SJSA1 (cell line): ENCODE results near the gene PAFAH1B2. TPM values are rescaled to one million over a fixed set of nuclear protein-coding genes. Genes with fewer than 3 reads are reported as not detected.

Source experiments
- DNase-seq, 2 experiments: peaks; one replicate each; pipeline ENCODE4 v3.0.0-alpha.2; 2015 to 2020; ENCODE audit warnings: low spot score in 2 of 2, low read depth in 1 of 2
- H3K27ac ChIP-seq: fragments of 250-450 bp; sonication (Bioruptor Pico); 2 replicates; pipeline ENCODE4 v1.5.1; 2020; ENCODE audit warnings: mild to moderate bottlenecking, moderate library complexity
- H3K27me3 ChIP-seq: fragments of 250-450 bp; sonication (Bioruptor Pico); replicated peaks from 2 replicates; pipeline ENCODE4 v1.5.1; 2020; ENCODE audit warnings: mild to moderate bottlenecking, moderate library complexity
- H3K36me3 ChIP-seq: fragments of 250-450 bp; sonication (Bioruptor Pico); 2 replicates; pipeline ENCODE4 v1.5.1; 2020; ENCODE audit warnings: mild to moderate bottlenecking
- H3K4me1 ChIP-seq: fragments of 250-450 bp; sonication (Bioruptor Pico); replicated peaks from 2 replicates; pipeline ENCODE4 v1.6.1; 2021; ENCODE audit warnings: mild to moderate bottlenecking
- H3K4me3 ChIP-seq: fragments of 250-450 bp; sonication (Bioruptor Pico); 2 replicates; pipeline ENCODE4 v1.5.1; 2020; ENCODE audit warnings: mild to moderate bottlenecking
- H3K9me3 ChIP-seq: fragments of 250-450 bp; sonication (Bioruptor Pico); replicated peaks from 2 replicates; pipeline ENCODE4 v1.5.1; 2020; ENCODE audit warnings: mild to moderate bottlenecking
- total RNA-seq: library from RNA; depleted of rRNA; stranded (reverse); fragments of >200 nt; shearing (Covaris generic); gene quantifications from 2 replicates; pipeline ENCODE4 v1.2.3, GENCODE V29; 2014

The PAFAH1B2 gene
- total RNA-seq, 1 experiment from 2014 or later, result 79.8 TPM

- H3K27me3 ChIP-seq, result no peaks in the 10 kb centered on the region
- no peaks in the 10 kb centered on the region for H3K36me3 ChIP-seq
- H3K4me1 ChIP-seq, result peaks cover 5% of the 10 kb centered on the region
- H3K27ac ChIP-seq, result no peak overlapping the region
- no peaks in the 10 kb centered on the region for H3K9me3 ChIP-seq
- H3K4me3 ChIP-seq, result no peak overlapping the region
- DNase-seq, result no peak
These were observed 49.3 kb downstream of the PAFAH1B2 start for GRCh38 chr11:117193130-117194020.

GRCh38 chr11:117194267-117194666 is 50.2 kb downstream of the PAFAH1B2 start:
- no peak overlapping the region for H3K4me3 ChIP-seq
- H3K27me3 ChIP-seq, result no peaks in the 10 kb centered on the region
- DNase-seq, result no peak
- peaks cover 11% of the 10 kb centered on the region for H3K4me1 ChIP-seq
- no peaks in the 10 kb centered on the region for H3K9me3 ChIP-seq
- H3K27ac ChIP-seq, result no peak overlapping the region
- H3K36me3 ChIP-seq, result no peaks in the 10 kb centered on the region

- Histone ChIP-seq H3K9me3 (no peaks in the 10 kb centered on the region), H3K36me3 (0 out of 2 replicates have a peak, but pooled peaks cover 2% of the 10 kb centered on the region), H3K27ac (no peak overlapping the region), H3K4me3 (no peak overlapping the region), H3K4me1 (peaks cover 20% of the 10 kb centered on the region), H3K27me3 (no peaks in the 10 kb centered on the region)
- no peak for DNase-seq
These were observed 51.2 kb downstream of the PAFAH1B2 start for GRCh38 chr11:117195258-117195657.

- Histone ChIP-seq H3K4me1 (peaks cover 24% of the 10 kb centered on the region), H3K4me3 (no peak overlapping the region), H3K9me3 (no peaks in the 10 kb centered on the region), H3K27ac (no peak overlapping the region), H3K27me3 (no peaks in the 10 kb centered on the region), H3K36me3 (0 out of 2 replicates have a peak, but pooled peaks cover 2% of the 10 kb centered on the region)
- no peak for DNase-seq
These were observed 51.7 kb downstream of the PAFAH1B2 start for GRCh38 chr11:117195761-117196160.

DNA sequence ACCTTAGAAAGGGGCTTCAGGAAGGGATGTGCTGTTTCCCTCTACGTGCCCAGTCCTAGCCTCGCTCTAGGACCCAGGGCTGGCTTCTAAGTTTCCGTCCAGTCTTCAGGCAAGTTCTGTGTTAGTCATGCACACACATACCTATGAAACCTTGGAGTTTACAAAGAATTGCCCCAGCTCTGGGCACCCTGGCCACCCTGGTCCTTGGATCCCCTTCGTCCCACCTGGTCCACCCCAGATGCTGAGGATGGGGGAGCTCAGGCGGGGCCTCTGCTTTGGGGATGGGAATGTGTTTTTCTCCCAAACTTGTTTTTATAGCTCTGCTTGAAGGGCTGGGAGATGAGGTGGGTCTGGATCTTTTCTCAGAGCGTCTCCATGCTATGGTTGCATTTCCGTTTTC is 52.9 kb downstream of the PAFAH1B2 start:
- Histone ChIP-seq H3K27ac (no peak overlapping the region), H3K36me3 (0 out of 2 replicates have a peak, but pooled peaks cover 2% of the 10 kb centered on the region), H3K27me3 (no peaks in the 10 kb centered on the region), H3K9me3 (no peaks in the 10 kb centered on the region), H3K4me1 (peaks cover 32% of the 10 kb centered on the region), H3K4me3 (no peak overlapping the region)
- DNase-seq, result no peak

DNA sequence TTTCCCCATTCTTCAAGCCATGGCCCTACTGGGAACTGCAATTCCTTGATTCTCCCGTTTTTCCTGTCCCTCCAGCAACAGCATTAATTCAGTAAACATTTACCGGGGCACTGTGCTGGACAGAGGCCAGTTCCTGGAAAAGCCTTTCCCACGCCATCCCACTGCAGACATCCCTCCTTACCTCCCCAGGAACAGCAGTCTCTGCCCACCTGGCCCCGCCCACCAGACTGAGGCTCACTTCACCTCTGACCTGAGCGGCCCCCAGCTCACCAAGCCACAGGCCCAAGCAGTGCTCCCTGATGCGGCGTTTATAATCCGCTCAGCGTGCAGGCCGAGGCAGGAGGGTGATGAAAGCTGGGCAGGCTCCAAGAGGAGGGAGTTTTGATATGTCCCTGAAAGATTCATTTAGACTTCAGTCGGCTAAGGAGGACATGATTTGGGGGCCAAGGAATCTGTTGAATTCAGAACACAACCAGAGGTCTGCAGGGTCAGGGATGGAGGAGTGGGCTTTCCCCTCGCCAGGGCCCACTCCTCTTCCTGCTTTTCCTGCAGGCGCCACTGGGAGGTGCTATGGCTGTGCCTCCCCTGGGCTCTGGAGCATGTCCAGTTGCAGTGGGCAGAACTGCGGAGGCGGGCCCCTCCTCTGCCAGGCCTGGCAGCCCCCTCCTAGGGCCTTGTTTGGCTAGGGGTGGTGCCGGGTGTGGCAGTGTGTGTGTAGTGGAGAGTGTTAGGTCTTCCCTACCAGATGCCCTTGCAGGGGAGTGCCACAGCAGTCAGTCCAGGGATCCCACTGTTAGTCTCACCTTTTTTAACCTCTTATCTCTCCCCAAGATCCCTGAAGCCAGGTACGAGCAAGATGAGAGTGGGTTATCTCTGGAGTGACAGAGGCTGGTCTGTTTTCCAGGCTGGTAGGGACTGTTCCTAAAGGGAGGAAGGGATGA is 53.7 kb downstream of the PAFAH1B2 start:
- Histone ChIP-seq H3K4me3 (no peak overlapping the region; the same call in 1 of the 2 replicates), H3K36me3 (peaks cover 3% of the 10 kb centered on the region; the same call in 1 of the 2 replicates)
- DNase-seq, result peak; percentile 16 to 50

GRCh38 chr11:117198613-117199012 is 54.5 kb downstream of the PAFAH1B2 start:
- Histone ChIP-seq H3K4me1 (peaks cover 32% of the 10 kb centered on the region), H3K27ac (peak overlapping the region; percentile 72), H3K27me3 (no peaks in the 10 kb centered on the region), H3K36me3 (peaks cover 11% of the 10 kb centered on the region), H3K9me3 (no peaks in the 10 kb centered on the region), H3K4me3 (peak overlapping the region; percentile 43)
- DNase-seq, result no peak

More for the DNA sequence above, 53.7 kb downstream of the PAFAH1B2 start:
- Histone ChIP-seq H3K9me3 (no peaks in the 10 kb centered on the region), H3K4me1 (peaks cover 32% of the 10 kb centered on the region), H3K27me3 (no peaks in the 10 kb centered on the region), H3K27ac (peak overlapping the region; percentile 72)

GRCh38 chr11:117199053-117199915 is 55.2 kb downstream of the PAFAH1B2 start, which contains the start of gene TAGLN:
TSS of gene TAGLN (plus strand) at chr11:117199370. CDS start at chr11:117203014, 3,644 bp downstream.
- H3K36me3 ChIP-seq, result peaks cover 18% of the 10 kb centered on the region
- peak within 1 kb of the TSS; percentile 43 for H3K4me3 ChIP-seq
- H3K4me1 ChIP-seq, result peaks cover 32% of the 10 kb centered on the region

DNA sequence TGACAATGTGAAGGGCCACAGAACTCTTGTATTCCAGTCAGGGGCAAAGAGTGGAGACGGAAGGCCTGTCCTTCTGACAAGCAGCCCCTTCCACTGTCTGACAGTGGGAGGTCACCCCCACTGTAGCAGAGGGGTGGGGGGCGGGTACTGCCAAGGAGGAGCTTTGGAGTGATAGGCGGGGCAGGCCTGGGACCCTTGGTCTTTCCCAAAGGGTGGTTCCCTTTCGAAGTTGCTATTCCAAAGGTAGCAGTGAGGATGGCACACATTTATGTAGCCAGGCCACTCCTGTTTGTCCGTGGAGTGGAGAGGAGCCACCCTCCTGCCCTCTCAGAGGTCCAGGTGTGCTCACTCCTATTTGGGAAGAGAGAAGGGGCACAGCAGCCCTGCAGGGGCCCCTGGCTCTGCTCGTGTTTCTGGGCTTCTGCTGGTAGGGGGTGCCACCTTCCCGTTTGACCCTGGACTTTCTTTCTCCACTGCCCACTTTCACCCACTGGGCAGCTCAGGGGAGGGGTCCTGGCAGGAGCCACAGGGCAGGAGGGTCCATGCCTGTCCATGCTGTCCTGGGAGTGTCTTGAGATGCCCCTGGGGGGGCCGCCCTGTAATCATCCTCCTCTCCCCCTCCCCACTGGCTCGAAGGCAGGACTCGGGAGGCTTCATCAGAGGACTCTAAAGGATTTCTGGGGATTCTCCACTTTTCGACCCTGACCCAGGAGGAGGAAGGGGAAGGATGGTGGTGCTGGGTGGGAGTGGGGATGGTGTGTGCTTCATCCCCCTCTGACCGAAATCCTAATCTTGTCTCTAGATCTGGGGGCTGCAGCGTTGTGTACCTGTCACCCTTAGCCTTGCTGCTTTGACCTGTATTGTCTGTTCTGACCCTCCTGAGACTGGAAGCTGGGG is 56.1 kb downstream of the PAFAH1B2 start:
- H3K27me3 ChIP-seq, result no peaks in the 10 kb centered on the region
- DNase-seq, result no peak
- no peaks in the 10 kb centered on the region for H3K9me3 ChIP-seq
- peak overlapping the region; percentile 43 for H3K4me3 ChIP-seq
- H3K36me3 ChIP-seq, result peaks cover 19% of the 10 kb centered on the region
- 0 out of 2 replicates have a peak overlapping the region, but pooled peaks have one; percentile 72 for H3K27ac ChIP-seq
- peaks cover 32% of the 10 kb centered on the region for H3K4me1 ChIP-seq

More at GRCh38 chr11:117199053-117199915, 55.2 kb downstream of the PAFAH1B2 start, which contains the start of gene TAGLN:
- Histone ChIP-seq H3K27me3 (no peaks in the 10 kb centered on the region), H3K9me3 (no peaks in the 10 kb centered on the region), H3K27ac (peak within 1 kb of the TSS; percentile 72)
- peak; percentile 68 to 87 for DNase-seq

DNA sequence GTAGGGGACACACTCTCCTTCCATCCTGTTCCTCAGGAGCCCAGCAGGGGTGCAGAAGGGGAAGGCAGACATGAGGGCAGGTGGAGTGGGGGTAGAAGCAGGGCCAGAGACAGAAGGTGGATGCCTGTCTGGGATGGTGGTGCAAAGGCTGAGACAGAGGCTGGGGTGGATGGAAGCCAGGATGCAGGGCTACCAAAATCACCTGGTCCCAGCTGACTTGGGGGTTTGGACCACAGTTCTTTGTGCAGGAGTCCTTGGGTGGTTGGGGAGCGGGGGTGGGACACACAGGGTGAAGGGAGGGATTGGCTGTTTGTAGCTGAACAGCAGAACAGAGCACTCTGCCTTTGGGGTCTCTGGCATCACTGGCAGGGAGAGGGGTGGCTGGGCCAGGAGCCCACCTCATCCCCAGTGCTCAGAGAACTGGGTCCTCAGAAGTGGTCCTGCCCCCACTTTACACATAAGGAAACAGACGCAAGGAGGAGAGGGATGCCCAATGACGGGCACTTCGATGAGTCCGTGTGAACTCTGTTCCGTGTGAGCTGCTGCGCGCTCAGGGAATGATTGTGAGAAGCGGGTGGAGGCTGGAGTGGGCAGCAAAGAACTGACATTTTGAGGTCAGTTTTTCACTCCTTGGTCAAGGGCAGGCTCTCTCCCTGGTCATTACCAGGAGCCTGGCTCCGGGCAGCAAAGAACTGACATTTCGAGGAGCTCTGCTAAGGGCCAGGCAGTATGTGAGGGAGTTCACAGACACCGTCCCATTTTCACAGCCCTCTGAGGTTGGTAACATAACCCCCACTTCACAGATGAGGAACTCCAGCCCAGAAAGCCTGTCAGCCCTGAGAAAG is 56.9 kb downstream of the PAFAH1B2 start:
- Histone ChIP-seq H3K4me3 (peak overlapping the region; percentile 43), H3K9me3 (no peaks in the 10 kb centered on the region), H3K27ac (no peak overlapping the region), H3K27me3 (no peaks in the 10 kb centered on the region), H3K36me3 (peaks cover 23% of the 10 kb centered on the region), H3K4me1 (peaks cover 32% of the 10 kb centered on the region)
- DNase-seq, result no peak

GRCh38 chr11:117201658-117202305 is 57.7 kb downstream of the PAFAH1B2 start:
- H3K4me1 ChIP-seq, result peaks cover 32% of the 10 kb centered on the region
- H3K9me3 ChIP-seq, result no peaks in the 10 kb centered on the region
- H3K27me3 ChIP-seq, result no peaks in the 10 kb centered on the region
- no peak overlapping the region for H3K27ac ChIP-seq
- no peak for DNase-seq
- no peak overlapping the region for H3K4me3 ChIP-seq
- H3K36me3 ChIP-seq, result peaks cover 23% of the 10 kb centered on the region
